HepG2 (cell line): Measurements from ENCODE around the gene ATP2B2. TPM values are rescaled to one million over a fixed set of nuclear protein-coding genes. Genes with fewer than 3 reads are reported as not detected.

ENCODE experiments used
- CREM ChIP-seq, 2 experiments: sonication (generic) in 1 of 2; formaldehyde crosslinking in 1 of 2; IDR thresholded peaks; 2 replicates each; pipeline versions ENCODE4 v1.4.0 to v1.6.1; 2016 to 2020; ENCODE audit warnings: antibody characterized with exemption in 1 of 2, mild to moderate bottlenecking in 1 of 2, missing genetic modification reagents in 1 of 2
- HNRNPUL1 ChIP-seq: fragments of 200-400 bp; formaldehyde crosslinking; IDR thresholded peaks from 2 replicates; pipeline ENCODE4 v1.6.1; 2017; ENCODE audit warnings: low read depth, mild to moderate bottlenecking, low read length, moderate library complexity
- MEIS2 ChIP-seq: sonication (generic); formaldehyde crosslinking; IDR thresholded peaks from 2 replicates; pipeline ENCODE4 v1.9.0; 2021; ENCODE audit warnings: mild to moderate bottlenecking, missing genetic modification reagents
- YEATS4 ChIP-seq: sonication (generic); formaldehyde crosslinking; IDR thresholded peaks from 2 replicates; pipeline ENCODE4 v1.4.0; 2020; ENCODE audit warnings: missing genetic modification reagents, borderline replicate concordance
- ZHX2 ChIP-seq, 2 experiments: sonication (generic) in 1 of 2; formaldehyde crosslinking in 1 of 2; IDR thresholded peaks; 2 replicates each; pipeline versions ENCODE4 v1.6.1 to v1.9.0; 2014 to 2022; ENCODE audit warnings: antibody characterized with exemption in 1 of 2, borderline replicate concordance in 1 of 2, inconsistent platforms in 1 of 2, low read depth in 1 of 2, missing genetic modification reagents in 1 of 2
- ZMYM3 ChIP-seq: sonication (generic); formaldehyde crosslinking; IDR thresholded peaks from 2 replicates; pipeline ENCODE4 v1.5.1; 2020; ENCODE audit warnings: mild to moderate bottlenecking, missing genetic modification reagents
- ZNF318 ChIP-seq: sonication (generic); formaldehyde crosslinking; IDR thresholded peaks from 2 replicates; pipeline ENCODE4 v1.4.0; 2020; ENCODE audit warnings: mild to moderate bottlenecking, missing genetic modification reagents
- ZNF629 ChIP-seq: sonication (generic); formaldehyde crosslinking; conservative IDR thresholded peaks from 2 replicates; pipeline ENCODE4 v1.5.0; 2020; ENCODE audit warnings: missing genetic modification reagents
- ZNF780A ChIP-seq: sonication (generic); formaldehyde crosslinking; IDR thresholded peaks from 2 replicates; pipeline ENCODE4 v1.8.0; 2022; ENCODE audit warnings: mild to moderate bottlenecking, missing genetic modification reagents, moderate library complexity
- polyA plus RNA-seq, 8 experiments: library from polyadenylated mRNA; depleted of rRNA in 3 of 8; stranded (reverse) in 7 of 8; unstranded in 1 of 8; fragments of >200 nt; fragmentation: Illumina TruSeq in 4 of 8; extraction: Trizol in 4 of 8; gene quantifications; 2 replicates each; pipeline versions ENCODE4 v1.2.1 to v1.2.3, GENCODE V29; 2011 to 2016; ENCODE audit warnings: low read depth in 4 of 8, missing spikeins in 1 of 8, mixed read lengths in 1 of 8; ENCODE audit not compliant: insufficient read depth in 1 of 8
- total RNA-seq, 5 experiments: library from RNA; depleted of rRNA; stranded (reverse); fragments of >200 nt; fragmentation: Illumina TruSeq; extraction: Trizol; gene quantifications; 2 replicates each; pipeline ENCODE4 v1.2.3, GENCODE V29; 2016; ENCODE audit warnings: low read depth in 1 of 5
- TF ChIP-seq, protein P1 (sequence below): sonication (generic); formaldehyde crosslinking; IDR thresholded peaks from 2 replicates; pipeline ENCODE4 v1.8.1; 2023; ENCODE audit warnings: mild to moderate bottlenecking, missing genetic modification reagents
- TF ChIP-seq, protein P2 (sequence below): sonication (generic); formaldehyde crosslinking; IDR thresholded peaks from 2 replicates; pipeline ENCODE4 v1.5.0; 2020; ENCODE audit warnings: missing genetic modification reagents

Gene ATP2B2
- total and polyA plus RNA-seq, 2 of the 13 experiments (the other 11 are each of a cell fraction or from before 2014, with no cell fraction given): 1.5 to 2.3 TPM

GRCh38 chr3:10482631-10483363, 22.6 kb downstream of the ATP2B2 start (continued):
- no peak for TF ChIP-seq ZNF318
- TF ChIP-seq HNRNPUL1: no peak
- TF ChIP-seq CREM (IDR thresholded peaks at IDR 0.05): no peak
- no peak for TF ChIP-seq CREM (CRISPR knock-in tag; IDR thresholded peaks at IDR 0.05)
- TF ChIP-seq ZHX2 (IDR thresholded peaks at IDR 0.05; ENCODE audit: low read depth): no peak
- no peak for TF ChIP-seq ZHX2 (CRISPR knock-in tag; IDR thresholded peaks at IDR 0.05; ENCODE audit: borderline replicate concordance)
- TF ChIP-seq, protein P1, sequence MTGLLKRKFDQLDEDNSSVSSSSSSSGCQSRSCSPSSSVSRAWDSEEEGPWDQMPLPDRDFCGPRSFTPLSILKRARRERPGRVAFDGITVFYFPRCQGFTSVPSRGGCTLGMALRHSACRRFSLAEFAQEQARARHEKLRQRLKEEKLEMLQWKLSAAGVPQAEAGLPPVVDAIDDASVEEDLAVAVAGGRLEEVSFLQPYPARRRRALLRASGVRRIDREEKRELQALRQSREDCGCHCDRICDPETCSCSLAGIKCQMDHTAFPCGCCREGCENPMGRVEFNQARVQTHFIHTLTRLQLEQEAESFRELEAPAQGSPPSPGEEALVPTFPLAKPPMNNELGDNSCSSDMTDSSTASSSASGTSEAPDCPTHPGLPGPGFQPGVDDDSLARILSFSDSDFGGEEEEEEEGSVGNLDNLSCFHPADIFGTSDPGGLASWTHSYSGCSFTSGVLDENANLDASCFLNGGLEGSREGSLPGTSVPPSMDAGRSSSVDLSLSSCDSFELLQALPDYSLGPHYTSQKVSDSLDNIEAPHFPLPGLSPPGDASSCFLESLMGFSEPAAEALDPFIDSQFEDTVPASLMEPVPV (CRISPR knock-in tag): no peak
- TF ChIP-seq, protein P2, sequence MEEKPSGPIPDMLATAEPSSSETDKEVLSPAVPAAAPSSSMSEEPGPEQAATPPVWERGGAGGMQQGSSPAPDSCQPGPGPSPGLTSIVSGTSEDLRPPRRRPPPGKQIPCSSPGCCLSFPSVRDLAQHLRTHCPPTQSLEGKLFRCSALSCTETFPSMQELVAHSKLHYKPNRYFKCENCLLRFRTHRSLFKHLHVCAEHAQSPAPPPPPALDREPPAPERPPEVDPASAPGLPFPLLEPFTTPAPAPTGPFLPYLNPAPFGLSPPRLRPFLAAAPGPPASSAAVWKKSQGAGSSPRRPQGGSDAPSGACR: no peak
- no peak for TF ChIP-seq YEATS4 (CRISPR knock-in tag)
- TF ChIP-seq ZNF780A: no peak
- peak; percentile 93 for TF ChIP-seq ZNF629 (CRISPR knock-in tag)
- peak; percentile 55; the same call in 1 of the 2 replicates for TF ChIP-seq ZMYM3 (CRISPR knock-in tag)
- no peak for TF ChIP-seq MEIS2
